Neural crest cell (in vitro differentiated cells): ENCODE measurements around the gene POLR3F. TPM values are rescaled to one million over a fixed set of nuclear protein-coding genes. Genes with fewer than 3 reads are reported as not detected.
"Not testable (repeated sequence)": the region's sequence is repeated elsewhere in the genome, so short reads cannot be mapped to it uniquely, and the experiment has no call there.

ENCODE experiments used
- DNase-seq: peaks from one replicate; pipeline ENCODE4 v3.0.0; 2021; ENCODE audit warnings: low read depth, mixed read lengths, low spot score
- H3K27ac Mint-ChIP-seq: one replicate; pipeline ENCODE4 v1.8.0; 2021; ENCODE audit warnings: mild to moderate bottlenecking, mixed read lengths; ENCODE audit not compliant: unreplicated experiment
- H3K27me3 Mint-ChIP-seq: 2 replicates; pipeline ENCODE4 v1.8.0; 2021; ENCODE audit warnings: low read depth, mild to moderate bottlenecking, mixed read lengths
- H3K36me3 Mint-ChIP-seq: 2 replicates; pipeline ENCODE4 v1.8.0; 2021; ENCODE audit warnings: low read depth, mild to moderate bottlenecking, mixed read lengths
- H3K4me1 Mint-ChIP-seq: 2 replicates; pipeline ENCODE4 v1.8.0; 2021; ENCODE audit warnings: mixed read lengths
- H3K4me3 Mint-ChIP-seq: one replicate; pipeline ENCODE4 v1.8.0; 2021; ENCODE audit warnings: mild to moderate bottlenecking, mixed read lengths
- H3K9me3 Mint-ChIP-seq: 2 replicates; pipeline ENCODE4 v1.8.0; 2021; ENCODE audit warnings: mixed read lengths
- total RNA-seq: library from RNA; stranded (reverse); gene quantifications from 2 replicates; pipeline ENCODE4 v1.2.1, GENCODE V29; 2021
- TF ChIP-seq, protein P1 (sequence below): fragments of 200-600 bp; sonication (generic); conservative IDR thresholded peaks from 2 replicates; pipeline ENCODE4 v1.5.0; 2021; ENCODE audit warnings: antibody characterized with exemption, mild to moderate bottlenecking

POLR3F gene
- total RNA-seq, 1 donor from 2014 or later, result 12.9 TPM

DNA sequence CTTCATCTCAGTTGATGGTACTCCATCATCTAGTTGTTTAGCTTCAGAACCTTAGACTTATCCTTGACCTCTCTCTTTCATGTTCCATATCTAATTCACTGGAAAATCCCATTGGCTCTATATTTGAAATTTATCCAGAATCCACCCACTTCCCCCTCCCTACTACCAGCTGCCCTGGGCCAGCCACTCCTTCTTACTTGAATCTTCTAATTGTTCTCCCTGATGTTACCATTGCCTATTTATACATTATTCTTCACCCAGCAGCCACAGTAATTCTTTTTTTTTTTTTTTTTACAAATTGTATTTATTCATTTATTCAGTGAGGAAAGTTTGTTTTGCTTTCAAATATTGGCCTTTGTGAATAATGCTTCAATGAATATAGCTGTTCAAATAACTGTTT is 48.8 kb downstream of the POLR3F start:
- no peak overlapping the region for H3K27ac Mint-ChIP-seq
- H3K4me3 Mint-ChIP-seq, result no peak overlapping the region
- TF ChIP-seq, protein P1, sequence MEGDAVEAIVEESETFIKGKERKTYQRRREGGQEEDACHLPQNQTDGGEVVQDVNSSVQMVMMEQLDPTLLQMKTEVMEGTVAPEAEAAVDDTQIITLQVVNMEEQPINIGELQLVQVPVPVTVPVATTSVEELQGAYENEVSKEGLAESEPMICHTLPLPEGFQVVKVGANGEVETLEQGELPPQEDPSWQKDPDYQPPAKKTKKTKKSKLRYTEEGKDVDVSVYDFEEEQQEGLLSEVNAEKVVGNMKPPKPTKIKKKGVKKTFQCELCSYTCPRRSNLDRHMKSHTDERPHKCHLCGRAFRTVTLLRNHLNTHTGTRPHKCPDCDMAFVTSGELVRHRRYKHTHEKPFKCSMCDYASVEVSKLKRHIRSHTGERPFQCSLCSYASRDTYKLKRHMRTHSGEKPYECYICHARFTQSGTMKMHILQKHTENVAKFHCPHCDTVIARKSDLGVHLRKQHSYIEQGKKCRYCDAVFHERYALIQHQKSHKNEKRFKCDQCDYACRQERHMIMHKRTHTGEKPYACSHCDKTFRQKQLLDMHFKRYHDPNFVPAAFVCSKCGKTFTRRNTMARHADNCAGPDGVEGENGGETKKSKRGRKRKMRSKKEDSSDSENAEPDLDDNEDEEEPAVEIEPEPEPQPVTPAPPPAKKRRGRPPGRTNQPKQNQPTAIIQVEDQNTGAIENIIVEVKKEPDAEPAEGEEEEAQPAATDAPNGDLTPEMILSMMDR, result no peak
- H3K4me1 Mint-ChIP-seq, result no peaks in the 10 kb centered on the region
- peaks cover 10% of the 10 kb centered on the region for H3K36me3 Mint-ChIP-seq
- no peak for DNase-seq
- no peaks in the 10 kb centered on the region for H3K27me3 Mint-ChIP-seq
- H3K9me3 Mint-ChIP-seq, result no peaks in the 10 kb centered on the region

DNA sequence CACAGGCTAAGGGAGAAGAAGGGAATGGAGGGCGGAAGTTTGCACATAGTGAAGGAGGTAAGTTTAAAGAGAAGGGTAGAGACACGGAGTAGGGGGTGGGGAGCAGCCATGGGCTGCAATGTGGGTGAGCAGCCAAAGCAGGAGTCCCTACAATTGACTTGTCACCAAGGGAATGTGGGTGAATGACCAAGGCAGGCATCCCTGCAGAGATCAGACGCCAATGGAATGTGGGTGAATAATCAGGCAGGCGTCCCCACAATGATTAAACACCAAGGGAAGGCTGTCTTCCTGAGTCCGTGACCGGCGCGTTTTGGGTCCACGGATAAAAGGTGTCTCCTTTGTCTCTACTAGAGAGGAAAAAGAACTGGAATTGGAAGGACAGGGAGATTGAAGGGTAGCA is 54.9 kb downstream of the POLR3F start:
- not testable (repeated sequence) for H3K27ac Mint-ChIP-seq, DNase-seq, H3K4me3 Mint-ChIP-seq, H3K27me3 Mint-ChIP-seq, H3K4me1 Mint-ChIP-seq, H3K9me3 Mint-ChIP-seq
- H3K36me3 Mint-ChIP-seq, result peaks cover 11% of the 10 kb centered on the region

DNA sequence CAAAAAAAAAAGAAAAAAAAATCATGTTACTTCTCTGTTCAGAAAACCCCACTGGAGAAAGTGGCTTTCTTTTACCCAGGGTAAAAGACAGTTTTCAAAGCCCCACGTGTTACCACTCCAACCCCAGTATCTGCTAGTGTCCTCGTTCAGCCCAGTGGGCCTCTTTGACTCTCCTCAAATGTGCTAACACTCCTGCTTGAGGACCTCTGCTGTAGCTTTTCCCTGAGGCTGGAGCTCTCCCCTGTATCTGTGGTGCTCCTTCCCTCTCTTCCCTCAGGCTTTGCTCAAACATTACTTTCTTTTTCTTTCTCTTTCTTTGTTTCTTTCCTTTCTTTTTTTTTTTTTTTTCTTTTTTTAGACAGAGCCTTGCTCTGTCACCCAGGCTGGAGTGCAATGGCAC is 55.9 kb downstream of the POLR3F start:
- TF ChIP-seq, protein P1, result no peak
- Mint-ChIP-seq H3K4me3 (no peak overlapping the region), H3K4me1 (no peaks in the 10 kb centered on the region), H3K27me3 (no peaks in the 10 kb centered on the region), H3K27ac (no peak overlapping the region), H3K36me3 (peaks cover 14% of the 10 kb centered on the region), H3K9me3 (no peaks in the 10 kb centered on the region)
- DNase-seq, result no peak

DNA sequence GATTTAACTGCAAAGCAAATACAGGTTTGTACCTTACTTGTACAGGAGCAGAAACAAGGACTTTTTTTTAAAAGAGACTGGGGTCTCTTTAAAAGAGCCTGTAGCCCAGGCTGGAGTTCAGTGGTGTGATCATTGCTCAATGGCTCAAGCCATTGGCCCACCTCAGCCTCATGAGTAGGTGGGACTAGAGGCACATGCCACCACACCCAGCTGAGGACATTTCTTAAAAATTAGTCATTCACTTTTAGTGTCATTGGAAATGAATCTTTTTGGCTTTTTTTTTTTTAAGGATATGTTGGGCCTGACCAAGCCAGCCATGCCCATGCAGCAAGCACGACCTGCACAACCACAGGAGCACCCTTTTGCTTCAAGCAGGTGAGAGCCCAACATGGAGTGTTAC is 57.5 kb downstream of the POLR3F start:
- H3K4me1 Mint-ChIP-seq, result no peaks in the 10 kb centered on the region
- no peaks in the 10 kb centered on the region for H3K9me3 Mint-ChIP-seq
- DNase-seq, result no peak
- H3K36me3 Mint-ChIP-seq, result peaks cover 17% of the 10 kb centered on the region
- TF ChIP-seq, protein P1, result no peak
- no peak overlapping the region for H3K27ac Mint-ChIP-seq
- no peak overlapping the region for H3K4me3 Mint-ChIP-seq
- H3K27me3 Mint-ChIP-seq, result no peaks in the 10 kb centered on the region

DNA sequence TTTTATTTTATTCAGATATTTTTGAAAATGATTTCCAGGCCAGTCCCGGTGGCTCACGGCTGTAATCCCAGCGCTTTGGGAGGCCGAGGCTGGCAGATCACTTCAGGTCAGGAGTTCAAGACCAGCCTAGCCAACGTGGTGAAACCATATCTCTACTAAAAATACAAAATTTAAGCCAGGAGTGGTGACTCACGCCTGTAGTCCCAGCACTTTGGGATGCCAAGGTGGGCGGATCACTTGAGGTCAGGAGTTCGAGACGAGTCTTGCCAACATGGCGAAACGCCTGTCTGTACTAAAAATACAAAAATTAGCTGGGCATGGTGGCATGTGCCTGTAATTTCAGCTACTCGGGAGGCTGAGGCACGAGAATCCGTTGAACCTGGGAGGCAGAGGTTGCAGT is 59.6 kb downstream of the POLR3F start:
- not testable (repeated sequence) for DNase-seq, H3K27me3 Mint-ChIP-seq, H3K27ac Mint-ChIP-seq, H3K9me3 Mint-ChIP-seq, H3K4me1 Mint-ChIP-seq, H3K4me3 Mint-ChIP-seq
- peaks cover 19% of the 10 kb centered on the region for H3K36me3 Mint-ChIP-seq

DNA sequence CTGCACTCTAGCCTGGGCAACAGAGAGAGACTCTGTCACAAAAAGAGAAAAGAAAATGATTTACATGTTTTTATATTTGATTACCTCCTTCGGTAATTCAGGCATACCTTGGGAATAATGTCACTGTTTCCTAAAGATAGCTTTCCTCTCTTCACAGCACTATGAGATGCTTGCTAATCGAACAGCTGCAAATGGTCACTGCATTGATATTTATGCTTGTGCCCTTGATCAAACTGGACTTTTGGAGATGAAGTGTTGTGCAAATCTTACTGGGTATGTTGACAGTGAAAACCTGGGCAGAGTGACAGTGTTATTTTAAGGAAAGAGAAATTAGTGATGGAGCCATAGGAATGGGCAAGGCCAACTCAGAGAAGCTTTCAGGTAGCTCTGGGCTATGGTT is 60.1 kb downstream of the POLR3F start:
- TF ChIP-seq, protein P1, result no peak

DNA sequence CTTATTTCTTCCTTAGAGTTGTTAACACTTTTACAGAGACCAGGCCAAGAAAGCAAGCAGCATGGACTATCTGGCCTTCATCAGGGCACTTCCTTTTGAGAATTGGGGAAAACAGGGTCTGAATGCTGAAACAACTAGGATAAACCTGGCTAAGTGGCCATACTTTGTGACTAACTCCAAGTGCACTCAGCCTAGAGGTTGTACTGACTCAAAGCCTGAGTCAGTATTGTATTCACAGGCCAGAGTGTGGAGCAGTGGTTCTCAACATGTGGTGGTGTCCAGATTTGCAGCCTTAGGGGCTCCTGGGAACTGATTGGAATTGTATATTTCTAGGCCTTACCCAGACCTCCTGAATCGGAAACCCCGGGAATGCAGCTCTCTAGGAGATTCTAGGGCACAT is 60.6 kb downstream of the POLR3F start:
- TF ChIP-seq, protein P1, result no peak
- peaks cover 19% of the 10 kb centered on the region for H3K36me3 Mint-ChIP-seq
- no peak overlapping the region for H3K27ac Mint-ChIP-seq
- no peaks in the 10 kb centered on the region for H3K27me3 Mint-ChIP-seq
- no peak overlapping the region for H3K4me3 Mint-ChIP-seq
- no peaks in the 10 kb centered on the region for H3K4me1 Mint-ChIP-seq
- no peaks in the 10 kb centered on the region for H3K9me3 Mint-ChIP-seq
- DNase-seq, result no peak

More for the DNA sequence above, 60.1 kb downstream of the POLR3F start:
- Mint-ChIP-seq H3K36me3 (peaks cover 19% of the 10 kb centered on the region), H3K4me3 (no peak overlapping the region), H3K9me3 (no peaks in the 10 kb centered on the region), H3K27ac (no peak overlapping the region), H3K4me1 (no peaks in the 10 kb centered on the region), H3K27me3 (no peaks in the 10 kb centered on the region)
- DNase-seq, result no peak
